Vagina (tissue), 2 donors: ENCODE measurements around the gene THSD7A. TPM values are rescaled to one million over a fixed set of nuclear protein-coding genes. Genes with fewer than 3 reads are reported as not detected.
A peak's percentile ranks its signal among the peaks of the same experiment; 100 is the strongest.

Source experiments
- DNase-seq, 2 donors: peaks; one replicate each; pipeline ENCODE4 v3.0.0-alpha.2; 2017; ENCODE audit errors: extremely low spot score in 2 of 2
- H3K27ac ChIP-seq: fragments of 200-600 bp; sonication (generic); one replicate; pipeline ENCODE4 v1.5.1; 2019
- H3K27me3 ChIP-seq: fragments of 200-600 bp; sonication (generic); one replicate; pipeline ENCODE4 v1.5.1; 2019
- H3K36me3 ChIP-seq, 2 donors: fragments of 200-600 bp; sonication (generic); one replicate each; pipeline ENCODE4 v1.5.1; 2017 to 2019
- H3K4me1 ChIP-seq: fragments of 200-600 bp; sonication (generic); one replicate; pipeline ENCODE4 v1.5.1; 2019
- H3K4me3 ChIP-seq, 2 donors: fragments of 200-600 bp; sonication (generic); 1 replicate in 1 of 2; 2 replicates in 1 of 2; pipeline ENCODE4 v1.5.1; 2016 to 2019
- H3K9me3 ChIP-seq: fragments of 200-600 bp; sonication (generic); one replicate; pipeline ENCODE4 v1.5.1; 2019
- CTCF ChIP-seq, 3 experiments: fragments of 450-650 bp in 2 of 3; fragments of 200-600 bp in 1 of 3; sonication (generic) in 1 of 3; IDR thresholded peaks; one replicate each; pipeline ENCODE4 v1.5.1; 2017 to 2019; ENCODE audit warnings: antibody characterized with exemption in 3 of 3, mild to moderate bottlenecking in 2 of 3, moderate library complexity in 2 of 3
- POLR2A ChIP-seq, 2 donors: fragments of 450-650 bp; IDR thresholded peaks; one replicate each; pipeline ENCODE4 v1.6.1; 2017; ENCODE audit warnings: antibody characterized with exemption in 2 of 2, mild to moderate bottlenecking in 2 of 2, moderate library complexity in 2 of 2
- POLR2AphosphoS5 ChIP-seq, 2 donors: sonication (generic); formaldehyde crosslinking; IDR thresholded peaks; one replicate each; pipeline ENCODE4 v1.9.0; 2017; ENCODE audit warnings: antibody characterized with exemption in 2 of 2, mild to moderate bottlenecking in 2 of 2, low read depth in 1 of 2; ENCODE audit not compliant: insufficient read depth in 1 of 2
- intact Hi-C: fragments of 100-400 bp; cut with DNase I; formaldehyde crosslinking; loops from one replicate; pipeline ENCODE4 v1.15.1; 2023
- total RNA-seq: library from RNA; depleted of rRNA; stranded (reverse); fragments of >200 nt; gene quantifications from one replicate; pipeline ENCODE4 v1.2.3, GENCODE V29; 2016

Gene THSD7A
- total RNA-seq, 1 donor from 2014 or later, result 9.3 TPM

- no peaks in the 10 kb centered on the region for H3K4me1 ChIP-seq
- TF ChIP-seq CTCF (IDR thresholded peaks at IDR 0.05), result no peak
Measured at GRCh38 chr7:11355399-11356005, 476.5 kb downstream of the THSD7A start.

DNA sequence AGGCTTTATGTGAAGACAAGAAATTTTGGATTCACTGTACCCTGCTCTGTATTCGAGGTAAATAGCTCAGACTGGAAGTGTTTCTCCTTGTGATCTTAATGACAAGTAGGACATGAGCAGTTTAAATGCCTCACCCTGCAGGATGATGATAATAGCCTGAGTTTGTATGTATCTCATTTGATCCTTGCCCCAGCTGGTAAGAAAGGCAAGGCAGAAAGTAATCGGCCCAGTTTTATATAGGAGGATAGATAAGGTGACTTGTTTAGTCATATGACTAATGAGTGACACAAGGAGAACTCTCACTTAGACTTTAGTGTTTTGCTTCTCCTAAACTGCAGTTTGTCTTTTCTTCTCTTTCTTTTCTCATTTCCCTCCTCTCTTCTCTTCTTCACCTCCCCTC is 485.7 kb downstream of the THSD7A start:
- no peaks in the 10 kb centered on the region for H3K36me3 ChIP-seq
- intact Hi-C loops, result no loop called here

More at GRCh38 chr7:11355399-11356005, 476.5 kb downstream of the THSD7A start:
- Histone ChIP-seq H3K27me3 (no peaks in the 10 kb centered on the region), H3K4me3 (no peak overlapping the region), H3K36me3 (no peaks in the 10 kb centered on the region), H3K9me3 (no peaks in the 10 kb centered on the region), H3K27ac (no peak overlapping the region)
- intact Hi-C loops, result no loop called here
- DNase-seq, result no peak

GRCh38 chr7:11345621-11346020 is 486.4 kb downstream of the THSD7A start:
- H3K36me3 ChIP-seq, result no peaks in the 10 kb centered on the region
- H3K9me3 ChIP-seq, result no peaks in the 10 kb centered on the region
- intact Hi-C loops, result no loop called here
- H3K27me3 ChIP-seq, result no peaks in the 10 kb centered on the region
- no peak for DNase-seq
- no peaks in the 10 kb centered on the region for H3K4me1 ChIP-seq
- TF ChIP-seq POLR2A (IDR thresholded peaks at IDR 0.05) (no peak), POLR2AphosphoS5 (IDR thresholded peaks at IDR 0.05; ENCODE audit: insufficient read depth in 1 of 2, low read depth in 1 of 2) (no peak), CTCF (IDR thresholded peaks at IDR 0.05) (no peak)
- H3K27ac ChIP-seq, result no peak overlapping the region
- no peak overlapping the region for H3K4me3 ChIP-seq

More for the DNA sequence above, 485.7 kb downstream of the THSD7A start:
- no peak for DNase-seq
- Histone ChIP-seq H3K9me3 (no peaks in the 10 kb centered on the region), H3K27ac (no peak overlapping the region), H3K4me1 (no peaks in the 10 kb centered on the region), H3K27me3 (no peaks in the 10 kb centered on the region), H3K4me3 (no peak overlapping the region)
- TF ChIP-seq POLR2A (IDR thresholded peaks at IDR 0.05) (no peak), CTCF (IDR thresholded peaks at IDR 0.05) (no peak), POLR2AphosphoS5 (IDR thresholded peaks at IDR 0.05; ENCODE audit: insufficient read depth in 1 of 2, low read depth in 1 of 2) (no peak)

- intact Hi-C loops, result no loop called here
- no peaks in the 10 kb centered on the region for H3K27me3 ChIP-seq
- H3K9me3 ChIP-seq, result no peaks in the 10 kb centered on the region
- no peaks in the 10 kb centered on the region for H3K4me1 ChIP-seq
- no peaks in the 10 kb centered on the region for H3K36me3 ChIP-seq
- no peak overlapping the region for H3K4me3 ChIP-seq
- H3K27ac ChIP-seq, result no peak overlapping the region
- DNase-seq, result no peak
- TF ChIP-seq CTCF (IDR thresholded peaks at IDR 0.05), result peak; percentile 28 to 52 (median 46)
- no peak for TF ChIP-seq POLR2A (IDR thresholded peaks at IDR 0.05)
Measured at GRCh38 chr7:11343818-11344413, 488.1 kb downstream of the THSD7A start.

DNA sequence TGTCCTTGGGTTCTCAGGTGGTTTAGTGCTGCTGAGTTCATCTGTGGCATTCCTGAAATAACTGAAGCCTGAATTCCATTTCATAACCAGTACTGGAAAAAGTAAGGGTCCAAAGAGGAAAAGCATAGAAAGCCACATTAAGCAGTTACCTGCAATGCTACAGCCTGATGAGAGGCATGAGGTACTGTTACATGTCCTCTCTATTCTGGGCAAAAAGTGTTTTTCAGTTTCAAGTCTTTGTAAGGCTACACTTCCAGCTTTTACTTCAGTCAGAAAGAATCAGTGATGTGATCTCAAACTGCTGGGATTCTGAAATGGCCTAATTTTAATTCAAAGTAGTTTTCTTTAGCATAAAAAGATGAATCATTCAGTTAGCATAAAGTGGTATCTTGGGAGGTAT is 488.9 kb downstream of the THSD7A start:
- Histone ChIP-seq H3K9me3 (no peaks in the 10 kb centered on the region), H3K4me1 (no peaks in the 10 kb centered on the region), H3K36me3 (no peaks in the 10 kb centered on the region), H3K27ac (no peak overlapping the region), H3K27me3 (no peaks in the 10 kb centered on the region), H3K4me3 (no peak overlapping the region)
- intact Hi-C loops, result no loop called here
- DNase-seq, result no peak
- no peak for TF ChIP-seq POLR2AphosphoS5 (IDR thresholded peaks at IDR 0.05; ENCODE audit: insufficient read depth in 1 of 2, low read depth in 1 of 2)
- TF ChIP-seq CTCF (IDR thresholded peaks at IDR 0.05), result no peak
- no peak for TF ChIP-seq POLR2A (IDR thresholded peaks at IDR 0.05)
